GDM1 (cell line): ENCODE results near the gene ACOX3.
A peak's percentile ranks its signal among the peaks of the same experiment; 100 is the strongest.
"Not testable (repeated sequence)": the region's sequence is repeated elsewhere in the genome, so short reads cannot be mapped to it uniquely, and the experiment has no call there.

Source experiments
- DNase-seq: peaks from one replicate; lab custom pipeline; 2025; lab: John Stamatoyannopoulos, UW

The ACOX3 gene

DNA sequence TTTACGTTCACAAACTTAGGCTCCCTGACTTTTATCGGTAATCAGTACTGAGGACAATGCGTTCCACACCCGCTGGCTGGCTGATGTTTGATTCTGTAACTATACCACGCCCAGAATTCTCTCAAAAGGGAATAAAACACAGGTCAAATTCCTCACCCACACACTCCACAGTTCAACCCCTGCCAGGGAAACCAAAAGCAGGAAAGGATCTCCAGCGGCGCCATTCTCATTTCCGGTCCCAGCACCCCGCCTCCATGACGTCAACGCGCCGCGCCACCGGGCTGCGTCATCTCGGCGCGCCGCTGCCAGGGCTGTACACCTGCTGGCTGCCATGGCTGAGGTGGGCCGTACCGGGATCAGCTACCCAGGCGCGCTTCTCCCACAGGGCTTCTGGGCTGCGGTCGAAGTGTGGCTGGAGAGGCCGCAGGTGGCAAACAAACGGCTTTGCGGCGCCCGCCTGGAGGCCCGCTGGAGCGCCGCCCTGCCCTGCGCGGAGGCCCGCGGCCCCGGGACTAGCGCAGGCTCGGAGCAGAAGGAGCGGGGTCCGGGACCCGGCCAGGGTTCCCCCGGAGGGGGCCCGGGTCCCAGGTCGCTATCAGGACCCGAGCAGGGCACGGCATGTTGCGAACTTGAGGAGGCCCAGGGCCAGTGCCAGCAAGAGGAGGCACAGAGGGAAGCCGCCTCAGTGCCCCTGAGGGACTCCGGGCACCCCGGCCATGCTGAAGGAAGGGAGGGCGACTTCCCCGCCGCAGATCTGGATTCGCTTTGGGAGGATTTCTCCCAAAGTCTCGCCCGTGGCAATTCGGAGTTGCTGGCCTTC, at the start of gene ACOX3, which contains the start of gene TRMT44:
Gene ACOX3, minus strand, starts transcription at position 232 of the 820 bp plus-strand sequence. CDS start 24,202 bp downstream, outside the sequence.
Gene TRMT44, plus strand, starts transcription at position 286 of the 820 bp plus-strand sequence. Its CDS starts 46 bp downstream, at position 332.
- peak; percentile 87 for DNase-seq

- DNase-seq, result no peak
Observed at GRCh38 chr4:8488791-8489369, 48.4 kb upstream of the ACOX3 start.

GRCh38 chr4:8486643-8487042, 46.1 kb upstream of the ACOX3 start:
- DNase-seq, result not testable (repeated sequence)

DNA sequence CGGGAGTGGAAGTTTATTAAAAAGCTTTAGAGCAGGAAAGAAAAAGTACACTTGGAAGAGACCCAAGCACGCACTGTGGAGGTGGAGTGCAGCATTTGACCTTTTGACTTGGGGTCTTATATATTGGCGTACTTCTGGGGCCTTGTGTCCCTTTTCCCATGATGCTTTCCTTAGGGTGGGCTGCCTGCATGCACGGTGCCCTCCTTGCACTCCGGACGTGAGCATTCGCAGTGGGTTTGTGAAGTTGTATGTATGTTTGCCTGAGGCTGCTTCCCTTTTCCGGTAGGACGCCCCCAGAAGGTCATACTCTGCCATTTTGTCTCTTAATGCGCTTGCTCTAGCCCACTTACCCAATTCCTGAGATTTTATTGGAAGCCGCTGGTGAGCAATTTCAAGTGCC, 39.7 kb upstream of the ACOX3 start:
- no peak for DNase-seq

DNA sequence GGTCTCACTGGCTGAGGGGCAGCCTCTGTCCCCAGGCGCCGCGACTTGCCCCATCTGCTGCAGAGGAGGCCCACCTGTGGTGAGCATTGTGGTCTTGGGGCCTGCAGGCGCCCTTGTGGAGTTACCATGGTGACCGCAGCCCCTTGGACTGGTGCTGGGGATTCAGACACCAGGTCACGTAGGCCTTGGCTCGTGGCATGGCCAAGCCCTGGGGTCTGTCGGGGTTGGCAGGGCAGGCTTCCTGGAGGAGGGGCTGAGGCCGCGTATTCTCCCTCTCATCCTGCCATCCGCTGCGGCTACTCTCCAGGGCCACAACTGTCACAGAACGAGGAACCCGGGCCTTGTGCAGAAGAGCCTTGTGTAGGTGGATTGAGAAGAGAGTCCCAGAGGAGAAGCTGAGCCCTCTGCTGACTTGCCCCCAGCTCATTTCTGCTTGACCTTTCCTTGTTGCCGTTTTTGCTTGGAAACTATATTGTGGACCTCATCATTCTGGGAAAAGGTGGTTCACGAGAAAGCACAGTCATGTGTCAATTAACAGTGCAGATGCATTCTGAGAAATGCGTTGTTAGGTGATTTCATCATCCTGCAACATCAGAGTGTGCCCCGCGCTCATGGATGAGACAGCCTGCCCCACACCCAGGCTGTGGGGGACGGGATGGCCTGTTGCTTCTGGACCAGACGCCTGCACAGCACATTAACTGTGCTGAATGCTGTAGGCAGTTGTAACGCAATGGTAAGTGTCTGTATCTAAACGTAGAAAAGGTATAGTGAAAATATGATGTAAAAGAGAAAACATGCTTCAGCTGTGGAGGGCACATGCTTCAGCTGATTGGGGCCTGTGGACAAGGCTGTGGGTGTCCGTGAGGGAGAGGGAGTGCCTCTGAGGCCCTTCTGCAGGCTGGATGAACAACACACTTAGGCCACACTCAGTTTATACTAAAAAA, 38.5 kb upstream of the ACOX3 start:
- DNase-seq, result no peak

GRCh38 chr4:8478371-8478770, 37.8 kb upstream of the ACOX3 start:
- no peak for DNase-seq

DNA sequence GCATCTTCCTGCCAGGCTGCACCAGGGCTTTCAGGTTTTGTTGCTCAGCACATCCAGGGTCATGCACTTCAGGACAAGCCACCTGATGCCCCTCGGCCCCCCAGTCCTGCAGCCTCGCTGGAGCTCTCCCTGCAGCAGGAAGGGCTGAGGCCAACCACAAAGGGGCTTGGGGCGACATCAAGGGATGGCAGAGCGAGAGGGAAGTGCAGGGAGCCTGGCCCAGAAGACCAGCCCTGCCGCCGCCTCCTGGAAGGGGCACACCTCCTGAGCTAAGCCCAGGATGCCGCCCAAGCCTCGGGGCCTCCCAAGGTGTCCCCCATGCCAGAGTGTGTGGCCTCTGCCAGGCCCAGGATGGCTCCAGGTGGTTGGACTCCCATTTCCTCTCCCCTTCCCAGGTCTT, 37.2 kb upstream of the ACOX3 start:
- DNase-seq, result no peak

- no peak for DNase-seq
Observed at GRCh38 chr4:8477095-8477635, 36.6 kb upstream of the ACOX3 start.

GRCh38 chr4:8475751-8476575, 35.4 kb upstream of the ACOX3 start:
- DNase-seq, result no peak

DNA sequence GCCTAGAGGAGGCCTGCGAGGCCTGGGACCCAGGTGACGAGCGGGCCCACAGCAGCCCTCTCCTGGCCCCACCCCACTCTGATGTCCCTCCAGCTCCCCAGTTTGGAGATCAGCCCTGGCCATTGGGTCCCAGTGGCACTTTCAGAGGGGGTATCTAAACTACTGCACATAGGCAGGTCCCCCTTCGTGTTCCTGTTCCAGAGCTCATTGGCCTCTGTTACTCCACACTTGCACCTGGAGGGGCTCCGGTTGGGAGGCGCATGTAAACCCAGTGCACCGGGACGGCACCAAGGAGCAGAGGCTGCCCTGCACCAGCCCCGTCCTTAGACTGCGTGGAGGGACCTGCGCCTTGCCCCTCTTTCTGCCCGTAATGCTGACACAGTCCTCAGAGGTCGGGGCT, 34.3 kb upstream of the ACOX3 start:
- no peak for DNase-seq

DNA sequence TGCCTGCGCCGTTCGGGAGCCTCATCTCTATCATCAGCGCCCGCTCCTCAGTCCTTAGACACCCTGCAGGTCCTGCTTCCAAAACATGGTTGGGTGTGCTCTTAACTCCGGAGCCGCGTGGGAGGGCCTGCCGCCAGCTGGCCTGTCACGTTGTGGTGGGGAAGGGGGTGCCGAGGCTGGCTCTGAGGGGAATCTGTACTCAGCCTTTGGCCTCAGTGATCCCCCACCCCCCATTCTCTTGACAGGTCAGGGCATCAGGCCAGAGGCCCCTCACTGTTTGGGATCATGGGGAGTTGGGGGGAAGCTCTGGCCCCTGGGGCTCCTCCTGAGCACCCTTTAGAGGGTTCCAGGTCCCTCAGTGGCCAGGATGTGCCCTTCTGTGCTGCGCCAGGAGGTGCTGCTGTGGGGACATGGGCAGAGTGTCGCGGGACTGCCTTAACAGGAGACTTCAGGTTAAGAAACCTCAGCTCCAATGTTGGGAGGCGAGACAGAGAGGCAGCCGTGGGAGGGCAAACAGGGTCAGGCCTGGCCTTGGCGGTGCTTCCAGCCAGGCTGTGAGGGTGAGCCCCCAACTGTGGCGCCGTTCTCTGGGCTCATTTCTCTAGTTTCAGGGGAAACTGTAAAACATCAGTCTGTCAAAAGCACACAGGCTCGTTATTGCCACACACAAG, 33.5 kb upstream of the ACOX3 start:
- no peak for DNase-seq

- DNase-seq, result no peak
Observed at GRCh38 chr4:8473198-8473919, 32.8 kb upstream of the ACOX3 start.

DNA sequence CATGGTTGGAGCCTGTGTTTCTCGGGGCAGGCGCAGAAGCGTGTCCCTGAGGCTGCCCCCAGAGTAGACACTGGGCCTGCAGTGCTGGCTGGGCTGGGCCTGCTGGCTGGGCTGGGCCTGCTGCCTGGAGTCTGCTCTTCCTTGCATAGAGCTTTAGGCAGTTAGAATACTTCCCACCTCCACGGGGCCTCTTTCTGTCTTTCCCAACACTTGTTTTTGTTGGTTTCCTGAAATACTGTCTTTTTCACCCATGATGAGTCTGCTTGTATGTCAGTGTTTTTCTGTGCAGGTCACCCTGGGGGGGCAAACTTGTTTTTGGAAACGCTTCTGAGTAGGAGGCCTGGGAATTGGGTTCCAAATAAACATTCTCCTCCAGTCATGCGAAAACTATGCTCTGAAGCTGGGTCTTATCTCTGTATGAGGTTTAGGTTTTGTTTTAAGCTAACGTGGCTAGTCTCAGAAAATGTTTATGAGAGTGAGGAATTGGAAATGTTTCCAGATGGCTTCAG, 32.2 kb upstream of the ACOX3 start:
- DNase-seq, result no peak

DNA sequence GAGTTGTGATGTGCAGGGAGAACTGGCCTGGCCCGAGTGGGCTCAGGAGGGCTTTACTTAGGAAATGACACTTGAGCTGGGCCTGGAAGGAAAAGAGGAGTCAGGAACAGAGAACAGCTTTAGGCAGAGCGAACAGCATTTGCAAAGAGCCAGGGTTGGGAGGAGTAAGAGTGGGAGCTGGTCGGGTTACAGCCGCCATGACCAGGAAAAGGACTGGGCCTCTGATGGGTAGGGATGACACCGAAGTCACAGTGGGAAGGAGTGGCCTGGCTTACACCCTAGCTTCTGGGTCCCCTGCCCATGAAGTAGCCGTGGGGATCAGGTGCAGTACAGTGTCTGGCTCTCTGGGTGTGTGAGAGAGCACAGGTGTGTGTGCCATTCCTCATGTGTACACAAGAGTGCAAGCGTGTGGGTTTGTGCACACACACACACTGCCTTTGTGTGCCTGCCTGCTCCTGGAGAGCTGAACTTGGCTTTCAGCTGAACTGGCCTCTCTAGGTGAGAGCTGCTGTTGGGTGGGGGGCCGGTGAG, 31.7 kb upstream of the ACOX3 start:
- DNase-seq, result no peak

DNA sequence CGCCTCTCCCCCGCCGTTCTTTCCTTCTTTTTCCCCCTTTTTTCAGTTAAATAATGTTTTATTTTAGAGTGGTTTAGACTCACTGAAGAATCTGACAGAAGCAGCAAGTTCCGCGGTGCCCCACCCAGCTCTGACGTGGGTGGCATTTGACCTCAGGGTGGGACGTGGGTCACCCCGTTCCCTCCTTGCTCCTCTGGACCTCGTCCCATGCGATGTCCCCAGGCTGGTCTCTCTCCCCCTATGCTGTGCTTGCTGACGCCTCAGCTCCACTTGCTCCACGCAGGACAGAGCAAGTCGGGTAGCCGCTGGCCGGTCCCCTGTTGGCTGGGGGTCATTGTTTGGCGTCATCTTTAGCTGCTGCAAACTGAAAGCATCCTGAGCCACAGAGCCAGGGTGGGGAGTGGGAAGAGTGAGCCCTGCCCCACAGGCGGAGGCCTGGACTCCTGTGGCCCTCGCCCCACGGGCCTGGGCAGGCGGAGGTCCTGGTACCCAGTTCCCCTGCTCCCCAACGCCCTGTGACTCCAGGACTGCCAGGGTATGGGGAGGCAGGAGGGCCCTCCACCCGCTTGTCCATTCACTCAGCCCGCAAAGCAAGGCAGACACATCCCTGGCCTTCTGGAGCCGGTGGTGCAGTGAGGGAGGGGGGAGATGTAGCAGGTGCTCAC, 30.8 kb upstream of the ACOX3 start:
- DNase-seq, result no peak

DNA sequence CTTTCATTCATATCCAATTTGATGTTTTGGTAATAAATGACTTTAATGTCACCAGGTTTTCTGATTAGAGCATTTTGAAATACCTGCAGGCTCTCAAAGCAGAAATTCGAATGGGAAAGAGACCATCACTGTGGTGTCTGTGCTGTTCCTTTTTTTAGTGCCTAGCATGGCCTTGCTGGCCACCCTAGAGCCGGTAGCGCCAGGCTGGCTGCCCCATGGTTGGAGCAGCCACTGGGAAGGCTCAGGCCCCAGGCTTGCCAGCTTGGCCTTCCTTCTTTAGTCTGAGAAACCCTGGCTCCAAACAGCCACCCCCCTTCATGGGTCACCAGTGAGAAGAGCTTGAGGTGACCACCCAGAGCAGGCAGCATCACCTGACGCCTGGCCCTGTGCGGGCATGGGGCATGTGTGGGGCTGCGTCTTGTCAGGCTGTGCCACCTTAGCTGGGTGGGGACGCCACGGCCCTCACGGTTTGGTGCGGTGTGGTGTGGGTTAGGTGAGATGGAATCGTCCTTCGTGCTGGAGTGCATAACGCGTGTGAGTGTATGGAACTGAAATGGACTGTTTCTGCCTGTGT, 30.0 kb upstream of the ACOX3 start:
- no peak for DNase-seq

- DNase-seq, result no peak
Observed at GRCh38 chr4:8469550-8469949, 29.0 kb upstream of the ACOX3 start.

DNA sequence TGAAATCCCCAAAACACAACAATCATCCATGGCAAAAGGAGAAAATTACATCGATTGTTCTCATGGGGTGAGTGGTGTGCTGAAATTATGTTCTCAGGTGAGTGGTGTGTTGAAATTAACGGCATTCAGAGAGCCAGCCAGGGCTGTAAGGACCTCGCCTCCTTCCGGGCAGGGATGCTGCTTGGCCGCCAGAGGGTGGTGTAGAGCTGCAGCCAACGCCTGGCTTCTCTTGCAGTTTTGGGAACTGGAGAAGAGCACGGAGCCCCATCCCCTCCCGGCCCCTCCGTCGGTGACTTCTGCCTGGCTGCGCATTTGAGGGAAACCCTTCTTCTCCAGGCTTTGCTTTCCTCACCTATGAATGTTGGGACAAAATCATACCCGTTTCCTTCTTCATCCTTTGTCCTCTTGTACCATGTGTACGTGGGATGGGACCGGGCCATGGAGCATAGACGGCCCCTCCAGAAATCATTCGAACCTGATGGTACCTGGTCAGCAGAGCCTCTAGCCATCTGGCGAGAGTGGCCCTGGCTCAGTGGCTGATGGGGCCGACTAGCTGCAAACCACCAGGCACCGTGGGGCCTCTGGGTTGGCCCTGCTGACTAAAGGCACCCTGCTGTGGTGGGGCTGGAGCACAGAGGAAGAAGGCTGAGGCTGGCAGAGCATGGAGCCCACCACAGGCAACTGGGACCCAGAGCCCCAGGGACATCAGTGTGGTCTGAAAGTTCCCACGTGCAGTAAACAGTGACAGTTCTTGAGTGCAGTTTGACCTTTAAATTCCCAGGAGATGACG, 28.4 kb upstream of the ACOX3 start:
- DNase-seq, result peak; percentile 13
